Stimulated activated CD8-positive, alpha-beta memory T cell treated with anti-CD3 and anti-CD28 coated beads, Interleukin-4, amount 100 ng/mL, for 4 hours (primary cell): ENCODE results near the gene CATSPER1.
"Not testable (repeated sequence)": the region's sequence is repeated elsewhere in the genome, so short reads cannot be mapped to it uniquely, and the experiment has no call there.

Experiments used
- DNase-seq, 2 donors: peaks; one replicate each; pipeline ENCODE4 v3.0.0-alpha.2; 2020; ENCODE audit warnings: low read depth in 2 of 2, low spot score in 1 of 2

Gene CATSPER1

GRCh38 chr11:66051766-66052663, 25.7 kb upstream of the CATSPER1 start, which contains the start of gene SF3B2:
TSS of gene SF3B2 (plus strand) at chr11:66052364. CDS start at chr11:66052385, 21 bp downstream.
- peak; percentile 83 to 93 for DNase-seq

- no peak for DNase-seq
These were observed 25.1 kb upstream of the CATSPER1 start for GRCh38 chr11:66051371-66051765.

- DNase-seq: no peak
These were observed 24.4 kb upstream of the CATSPER1 start for GRCh38 chr11:66050581-66051231.

GRCh38 chr11:66048547-66049323, 22.5 kb upstream of the CATSPER1 start, which contains the start of gene GAL3ST3:
TSS of gene GAL3ST3 (minus strand) at chr11:66049161. CDS start at chr11:66045415, 3,746 bp downstream.
- no peak for DNase-seq

GRCh38 chr11:66047541-66048365, 21.5 kb upstream of the CATSPER1 start:
- DNase-seq: no peak

GRCh38 chr11:66046901-66047300, 20.6 kb upstream of the CATSPER1 start:
- no peak for DNase-seq

GRCh38 chr11:66045177-66045639, 18.9 kb upstream of the CATSPER1 start:
- peak; percentile 62 to 69 for DNase-seq

- no peak for DNase-seq
These were observed 18.5 kb upstream of the CATSPER1 start for GRCh38 chr11:66044757-66045156.

GRCh38 chr11:66042996-66043906, 17.0 kb upstream of the CATSPER1 start:
- DNase-seq: no peak

GRCh38 chr11:66042227-66042995, 16.1 kb upstream of the CATSPER1 start:
- DNase-seq: no peak

- no peak for DNase-seq
These were observed 13.5 kb upstream of the CATSPER1 start for GRCh38 chr11:66039765-66040164.

GRCh38 chr11:66037327-66037726, 11.0 kb upstream of the CATSPER1 start:
- DNase-seq: no peak

- no peak for DNase-seq
These were observed 10.0 kb upstream of the CATSPER1 start for GRCh38 chr11:66036334-66036710.

GRCh38 chr11:66035653-66036333, 9.5 kb upstream of the CATSPER1 start:
- DNase-seq: no peak

GRCh38 chr11:66032957-66033735, 6.9 kb upstream of the CATSPER1 start:
- DNase-seq: no peak

- DNase-seq: not testable (repeated sequence)
These were observed 3.2 kb downstream of the CATSPER1 start for GRCh38 chr11:66023186-66023440.

GRCh38 chr11:66022401-66023185, 3.7 kb downstream of the CATSPER1 start:
- DNase-seq: peak; percentile 54 to 66
